ENCODE data around the gene SLC5A9.
"Not testable (repeated sequence)": the region's sequence is repeated elsewhere in the genome, so short reads cannot be mapped to it uniquely, and the experiment has no call there.

Gene SLC5A9

DNA sequence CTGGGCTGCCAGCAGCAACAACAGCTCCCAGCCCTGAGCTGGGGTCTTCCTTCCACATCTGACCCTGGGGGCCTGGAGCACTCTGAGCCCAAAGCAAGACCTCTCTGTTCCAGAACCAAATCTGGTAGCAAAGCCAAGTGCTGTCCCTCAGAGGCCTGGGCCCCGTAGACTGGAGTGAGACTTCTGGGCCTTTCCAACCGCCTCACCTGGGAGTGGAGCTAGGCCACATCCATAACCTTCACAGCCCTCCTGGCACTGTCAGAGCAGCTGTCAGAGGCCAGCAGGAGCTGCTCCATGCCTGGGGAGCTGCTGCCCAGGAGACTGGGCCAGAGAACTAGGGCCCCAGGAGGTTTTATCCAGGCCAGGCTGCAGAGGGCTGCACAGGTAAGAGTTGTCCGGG is 15.4 kb upstream of the SLC5A9 start:
- H3K27ac Mint-ChIP-seq = no peak overlapping the region
- peaks cover 28% of the 10 kb centered on the region for H3K27me3 Mint-ChIP-seq (ENCODE audit: low read depth)
- no peaks in the 10 kb centered on the region for H3K36me3 Mint-ChIP-seq (ENCODE audit: low read depth)
- TF ChIP-seq, protein P1, sequence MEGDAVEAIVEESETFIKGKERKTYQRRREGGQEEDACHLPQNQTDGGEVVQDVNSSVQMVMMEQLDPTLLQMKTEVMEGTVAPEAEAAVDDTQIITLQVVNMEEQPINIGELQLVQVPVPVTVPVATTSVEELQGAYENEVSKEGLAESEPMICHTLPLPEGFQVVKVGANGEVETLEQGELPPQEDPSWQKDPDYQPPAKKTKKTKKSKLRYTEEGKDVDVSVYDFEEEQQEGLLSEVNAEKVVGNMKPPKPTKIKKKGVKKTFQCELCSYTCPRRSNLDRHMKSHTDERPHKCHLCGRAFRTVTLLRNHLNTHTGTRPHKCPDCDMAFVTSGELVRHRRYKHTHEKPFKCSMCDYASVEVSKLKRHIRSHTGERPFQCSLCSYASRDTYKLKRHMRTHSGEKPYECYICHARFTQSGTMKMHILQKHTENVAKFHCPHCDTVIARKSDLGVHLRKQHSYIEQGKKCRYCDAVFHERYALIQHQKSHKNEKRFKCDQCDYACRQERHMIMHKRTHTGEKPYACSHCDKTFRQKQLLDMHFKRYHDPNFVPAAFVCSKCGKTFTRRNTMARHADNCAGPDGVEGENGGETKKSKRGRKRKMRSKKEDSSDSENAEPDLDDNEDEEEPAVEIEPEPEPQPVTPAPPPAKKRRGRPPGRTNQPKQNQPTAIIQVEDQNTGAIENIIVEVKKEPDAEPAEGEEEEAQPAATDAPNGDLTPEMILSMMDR (IDR thresholded peaks at IDR 0.05; ENCODE audit: unreplicated experiment in 3 of 3) = no peak
- no peaks in the 10 kb centered on the region for H3K4me1 Mint-ChIP-seq
- H3K4me3 Mint-ChIP-seq = no peak overlapping the region
- H3K9me3 Mint-ChIP-seq = no peaks in the 10 kb centered on the region

DNA sequence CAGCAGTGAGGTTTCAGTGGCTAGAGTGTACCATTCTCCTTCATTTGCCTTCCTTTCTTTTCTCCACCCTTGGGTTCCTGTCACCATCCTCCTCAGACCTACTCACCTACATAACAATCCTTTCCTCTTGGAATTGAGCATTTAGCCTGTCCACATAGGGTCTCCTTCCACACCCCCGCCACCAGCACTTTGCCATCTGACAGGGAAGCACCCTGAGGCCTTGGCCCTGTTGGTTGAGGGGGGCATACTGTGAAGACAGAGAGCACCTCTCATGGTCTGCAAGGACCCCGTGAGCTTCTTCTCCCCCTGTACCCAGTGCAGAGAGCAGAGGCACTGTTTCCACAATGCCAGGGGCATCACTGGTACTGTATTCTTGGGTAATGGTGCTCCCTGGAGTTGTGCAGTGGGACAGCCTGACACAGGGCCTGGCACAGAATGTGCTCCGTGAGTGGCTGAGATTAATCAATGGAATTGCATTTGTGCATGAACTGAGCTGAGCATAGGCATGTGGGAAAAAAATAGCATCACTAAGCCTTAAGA is 14.9 kb upstream of the SLC5A9 start:
- Mint-ChIP-seq H3K4me3 (no peak overlapping the region), H3K36me3 (ENCODE audit: low read depth) (no peaks in the 10 kb centered on the region), H3K27me3 (ENCODE audit: low read depth) (peaks cover 29% of the 10 kb centered on the region), H3K9me3 (no peaks in the 10 kb centered on the region), H3K27ac (no peak overlapping the region), H3K4me1 (no peaks in the 10 kb centered on the region)
- TF ChIP-seq, protein P1 (IDR thresholded peaks at IDR 0.05; ENCODE audit: unreplicated experiment in 3 of 3) = no peak

DNA sequence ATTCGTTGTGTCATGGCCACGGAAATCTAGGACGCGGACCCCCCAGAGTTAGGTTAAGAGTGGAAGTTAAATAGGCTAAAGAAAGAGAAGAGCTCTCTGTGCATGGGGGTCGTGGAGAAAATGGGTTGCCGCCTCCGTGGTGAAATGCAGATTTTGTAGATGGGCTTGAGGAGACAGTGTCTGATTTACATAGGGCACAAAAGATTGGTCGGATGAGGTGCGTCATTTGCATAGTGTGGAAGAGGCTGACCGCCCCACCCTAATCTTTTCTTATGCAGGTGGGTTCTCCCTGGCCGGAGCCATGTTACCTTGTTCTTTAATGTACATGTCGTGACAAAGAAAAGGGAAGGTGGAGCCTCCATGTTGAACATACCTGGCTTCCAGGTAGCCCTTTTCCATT is 14.3 kb upstream of the SLC5A9 start:
- H3K36me3 Mint-ChIP-seq (ENCODE audit: low read depth) = no peaks in the 10 kb centered on the region
- no peak overlapping the region for H3K27ac Mint-ChIP-seq
- no peaks in the 10 kb centered on the region for H3K4me1 Mint-ChIP-seq
- TF ChIP-seq, protein P1 (IDR thresholded peaks at IDR 0.05; ENCODE audit: unreplicated experiment in 3 of 3) = no peak
- H3K4me3 Mint-ChIP-seq = no peak overlapping the region
- no peaks in the 10 kb centered on the region for H3K9me3 Mint-ChIP-seq
- H3K27me3 Mint-ChIP-seq (ENCODE audit: low read depth) = peaks cover 31% of the 10 kb centered on the region

DNA sequence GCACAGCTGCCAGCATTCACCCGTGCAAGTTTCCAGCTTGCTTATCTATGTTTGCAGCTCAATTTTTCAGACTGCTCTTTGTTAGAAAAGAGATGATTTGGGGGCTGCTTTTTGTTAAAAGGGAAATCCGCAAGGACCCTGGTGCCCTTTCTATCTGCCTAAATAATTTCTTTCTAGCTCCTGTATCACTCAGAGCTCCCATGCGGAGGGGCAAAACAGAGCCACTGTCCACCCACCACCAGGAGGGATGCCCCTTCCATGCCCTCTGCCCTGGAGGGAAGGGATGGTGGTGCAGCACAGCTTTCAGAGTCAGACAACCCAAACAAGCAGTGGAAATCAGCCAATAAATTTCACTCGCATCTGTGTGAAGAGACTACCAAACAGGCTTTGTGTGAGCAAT is 13.9 kb upstream of the SLC5A9 start:
- H3K27me3 Mint-ChIP-seq (ENCODE audit: low read depth) = peaks cover 33% of the 10 kb centered on the region
- H3K36me3 Mint-ChIP-seq (ENCODE audit: low read depth) = no peaks in the 10 kb centered on the region
- H3K9me3 Mint-ChIP-seq = no peaks in the 10 kb centered on the region
- no peak overlapping the region for H3K27ac Mint-ChIP-seq
- H3K4me1 Mint-ChIP-seq = no peaks in the 10 kb centered on the region
- H3K4me3 Mint-ChIP-seq = no peak overlapping the region
- TF ChIP-seq, protein P1 (IDR thresholded peaks at IDR 0.05; ENCODE audit: unreplicated experiment in 3 of 3) = no peak

DNA sequence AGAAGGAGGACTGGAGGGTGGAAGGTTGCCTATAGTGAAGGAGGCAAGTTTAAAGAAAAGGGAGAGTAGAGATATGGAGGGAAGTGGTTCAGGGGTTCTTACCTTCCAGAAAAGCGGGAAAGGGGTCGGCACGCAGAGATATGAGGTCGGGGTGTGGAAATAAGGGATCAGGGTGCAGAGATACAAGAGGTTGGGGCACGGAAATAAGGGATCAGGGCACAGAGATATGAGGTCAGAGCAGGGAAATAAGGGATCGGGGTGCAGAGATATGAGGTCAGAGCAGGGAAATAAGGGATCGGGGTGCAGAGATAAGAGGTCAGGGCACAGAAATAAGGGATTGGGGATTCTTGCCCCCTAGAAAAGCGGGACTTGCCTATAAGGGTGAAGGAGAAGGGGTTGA is 9.1 kb upstream of the SLC5A9 start:
- not testable (repeated sequence) for H3K4me1 Mint-ChIP-seq; H3K4me3 Mint-ChIP-seq; H3K27ac Mint-ChIP-seq; H3K36me3 Mint-ChIP-seq (ENCODE audit: low read depth); H3K9me3 Mint-ChIP-seq
- H3K27me3 Mint-ChIP-seq (ENCODE audit: low read depth) = peaks cover 47% of the 10 kb centered on the region

DNA sequence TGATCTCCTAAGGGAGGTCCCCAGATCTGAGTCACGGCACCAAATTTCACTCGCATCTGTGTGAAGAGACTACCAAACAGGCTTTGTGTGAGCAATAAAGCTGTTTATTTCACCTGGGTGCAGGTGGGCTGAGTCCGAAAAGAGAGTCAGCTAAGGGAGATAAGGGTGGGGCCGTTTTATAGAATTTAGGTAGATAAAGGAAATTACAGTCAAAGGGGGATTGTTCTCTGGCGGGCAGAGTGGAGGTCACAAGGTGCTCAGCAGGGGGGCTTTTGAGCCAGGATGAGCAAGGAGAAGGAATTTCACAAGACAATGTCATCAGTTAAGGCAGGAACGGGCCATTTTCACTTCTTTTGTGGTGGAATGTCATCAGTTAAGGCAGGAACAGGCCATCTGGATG is 8.2 kb upstream of the SLC5A9 start:
- not testable (repeated sequence) for H3K4me3 Mint-ChIP-seq; H3K27ac Mint-ChIP-seq; H3K9me3 Mint-ChIP-seq; H3K36me3 Mint-ChIP-seq (ENCODE audit: low read depth); H3K4me1 Mint-ChIP-seq
- H3K27me3 Mint-ChIP-seq (ENCODE audit: low read depth) = peaks cover 47% of the 10 kb centered on the region

DNA sequence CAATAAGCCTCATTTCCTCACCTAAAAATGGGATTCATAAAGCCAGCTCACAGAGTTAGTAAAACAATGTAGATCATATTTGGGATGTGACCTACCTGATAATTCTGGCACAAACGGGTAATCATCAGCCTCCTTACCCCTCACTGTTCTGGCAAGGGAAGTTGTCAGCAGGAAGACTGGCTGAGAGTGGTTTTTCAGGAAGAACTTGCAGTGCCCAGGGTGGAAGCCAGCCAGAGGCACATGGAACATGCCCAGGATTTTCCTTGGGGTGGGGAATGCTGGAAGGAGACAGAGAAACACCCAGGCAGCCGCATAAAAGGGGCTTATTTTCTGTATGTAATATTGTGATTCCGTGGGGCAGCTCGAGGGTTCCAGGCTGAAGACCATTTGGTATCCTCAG is 7.7 kb upstream of the SLC5A9 start:
- Mint-ChIP-seq H3K4me3 (no peak overlapping the region), H3K36me3 (ENCODE audit: low read depth) (no peaks in the 10 kb centered on the region), H3K4me1 (no peaks in the 10 kb centered on the region), H3K27ac (no peak overlapping the region), H3K9me3 (no peaks in the 10 kb centered on the region), H3K27me3 (ENCODE audit: low read depth) (peaks cover 47% of the 10 kb centered on the region)
- TF ChIP-seq, protein P1 (IDR thresholded peaks at IDR 0.05; ENCODE audit: unreplicated experiment in 3 of 3) = no peak

All from nephron (organoid).